Smooth muscle cell (in vitro differentiated cells): Measurements from ENCODE around the gene TTC23. TPM values are rescaled to one million over a fixed set of nuclear protein-coding genes. Genes with fewer than 3 reads are reported as not detected.
A peak's percentile ranks its signal among the peaks of the same experiment; 100 is the strongest.

ENCODE experiments used
- DNase-seq: peaks from one replicate; lab custom pipeline; 2025; ENCODE audit not compliant: unreplicated experiment; lab: John Stamatoyannopoulos, UW
- H2AFZ ChIP-seq: fragments of 200-600 bp; sonication (generic); 2 replicates; pipeline ENCODE4 v1.6.0; 2016; ENCODE audit warnings: antibody characterized with exemption, low read depth, mild to moderate bottlenecking
- H3F3A ChIP-seq: fragments of 200-600 bp; sonication (generic); 2 replicates; pipeline ENCODE4 v1.6.0; 2017; ENCODE audit warnings: antibody characterized with exemption, low read depth
- H3K27ac ChIP-seq: fragments of 200-600 bp; sonication (generic); 2 replicates; pipeline ENCODE4 v1.5.1; 2016; ENCODE audit warnings: low read depth, mild to moderate bottlenecking
- H3K27me3 ChIP-seq: fragments of 200-600 bp; sonication (generic); 2 replicates; pipeline ENCODE4 v1.6.1; 2016; ENCODE audit warnings: low read depth, mild to moderate bottlenecking
- H3K36me3 ChIP-seq: fragments of 200-600 bp; sonication (generic); 2 replicates; pipeline ENCODE4 v1.5.1; 2016; ENCODE audit warnings: low read depth
- H3K4me1 ChIP-seq: fragments of 200-600 bp; sonication (generic); 2 replicates; pipeline ENCODE4 v1.5.1; 2016; ENCODE audit warnings: low read depth
- H3K4me2 ChIP-seq: fragments of 200-600 bp; sonication (generic); 2 replicates; pipeline ENCODE4 v1.6.0; 2016; ENCODE audit warnings: mild to moderate bottlenecking
- H3K4me3 ChIP-seq: fragments of 200-600 bp; sonication (generic); 2 replicates; pipeline ENCODE4 v1.5.1; 2016; ENCODE audit warnings: mild to moderate bottlenecking
- H3K79me2 ChIP-seq: fragments of 200-600 bp; sonication (generic); 2 replicates; pipeline ENCODE4 v1.6.0; 2016; ENCODE audit warnings: low read depth, mild to moderate bottlenecking
- H3K9ac ChIP-seq: fragments of 200-600 bp; sonication (generic); 2 replicates; pipeline ENCODE4 v1.6.0; 2016; ENCODE audit warnings: low read depth
- H3K9me3 ChIP-seq: fragments of 200-600 bp; sonication (generic); replicated peaks from 2 replicates; pipeline ENCODE4 v1.5.1; 2016; ENCODE audit warnings: low read depth
- H4K20me1 ChIP-seq: fragments of 200-600 bp; sonication (generic); 2 replicates; pipeline ENCODE4 v1.6.0; 2016; ENCODE audit warnings: low read depth
- WGBS: methylation state at CpG from one replicate; pipeline ENCODE4 v1.1.7; 2016; ENCODE audit warnings: low lambda C conversion rate; 5-methylcytosine and 5-hydroxymethylcytosine counted together
- polyA plus RNA-seq: library from polyadenylated mRNA; unstranded; fragments of >200 nt; fragmentation: Nextera tagmentation; extraction: Ambion mirVana; gene quantifications from 2 replicates; pipeline ENCODE4 v1.2.1, GENCODE V29; 2016
- total RNA-seq: library from RNA; depleted of rRNA; stranded (reverse); fragments of >200 nt; gene quantifications from 2 replicates; pipeline ENCODE4 v1.2.3, GENCODE V29; 2014
- TF ChIP-seq, protein P1 (sequence below): fragments of 200-600 bp; sonication (generic); IDR thresholded peaks from 2 replicates; pipeline ENCODE4 v1.5.1; 2017; ENCODE audit warnings: borderline replicate concordance, mild to moderate bottlenecking, antibody characterized with exemption; ENCODE audit not compliant: insufficient read depth, poor library complexity, severe bottlenecking

Gene TTC23
- total and polyA plus RNA-seq, 2 experiments from 2014 or later = 25.0 to 45.4 TPM

DNA sequence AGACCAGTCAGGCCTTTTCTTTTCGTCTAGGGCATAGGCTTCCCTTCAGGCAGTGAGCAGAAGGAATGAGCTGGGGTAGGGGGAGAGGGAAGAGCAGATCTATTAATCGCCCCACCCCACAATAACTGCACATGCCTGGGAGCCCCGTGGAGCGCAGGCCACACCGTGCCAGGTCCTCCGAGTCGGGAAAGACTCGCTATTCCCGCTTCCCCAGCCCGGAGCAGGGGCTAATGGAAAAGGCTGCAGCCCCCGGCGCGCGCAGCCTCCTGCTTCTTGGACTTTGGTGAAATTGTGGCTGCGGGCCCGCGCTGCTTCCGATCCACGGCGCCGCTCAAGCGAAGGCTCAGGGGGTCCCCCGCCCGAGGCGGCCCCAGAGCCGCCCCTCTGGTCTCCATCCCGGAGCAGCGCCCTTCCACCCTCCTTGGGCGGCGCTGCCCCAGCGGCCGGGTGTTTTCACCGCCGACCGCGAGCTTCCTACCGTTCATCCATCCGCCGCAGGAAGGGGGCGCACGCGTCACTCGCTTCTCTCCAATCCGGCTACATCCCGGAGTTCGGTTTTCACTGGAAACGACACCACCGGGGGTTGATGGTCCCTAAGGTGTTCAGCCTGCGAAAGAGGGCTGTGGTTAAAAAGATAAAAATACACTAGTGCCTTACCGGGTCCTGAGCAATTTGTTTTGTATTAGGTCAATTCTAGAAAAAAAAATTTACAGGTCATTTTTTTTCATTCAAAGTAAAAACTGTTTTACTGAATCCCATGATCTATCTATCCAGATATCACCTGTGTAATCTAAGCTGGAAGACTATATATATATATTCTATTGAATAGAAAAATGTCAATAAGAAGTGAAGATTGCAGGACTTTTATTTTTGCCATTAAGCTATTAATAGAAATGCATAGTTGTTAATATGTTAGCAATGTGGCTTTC, 148.9 kb downstream of the TTC23 start:
- no peaks in the 10 kb centered on the region for H3F3A ChIP-seq
- H3K9me3 ChIP-seq = no peaks in the 10 kb centered on the region
- no peaks in the 10 kb centered on the region for H4K20me1 ChIP-seq
- no peaks in the 10 kb centered on the region for H3K36me3 ChIP-seq
- no peak overlapping the region for H3K27ac ChIP-seq
- peak overlapping the region; percentile 95 for H3K4me2 ChIP-seq
- no peaks in the 10 kb centered on the region for H3K79me2 ChIP-seq
- H2AFZ ChIP-seq = peak overlapping the region; percentile 97
- WGBS = 6% methylated on average over 42 of the region's 50 CpGs
- TF ChIP-seq, protein P1, sequence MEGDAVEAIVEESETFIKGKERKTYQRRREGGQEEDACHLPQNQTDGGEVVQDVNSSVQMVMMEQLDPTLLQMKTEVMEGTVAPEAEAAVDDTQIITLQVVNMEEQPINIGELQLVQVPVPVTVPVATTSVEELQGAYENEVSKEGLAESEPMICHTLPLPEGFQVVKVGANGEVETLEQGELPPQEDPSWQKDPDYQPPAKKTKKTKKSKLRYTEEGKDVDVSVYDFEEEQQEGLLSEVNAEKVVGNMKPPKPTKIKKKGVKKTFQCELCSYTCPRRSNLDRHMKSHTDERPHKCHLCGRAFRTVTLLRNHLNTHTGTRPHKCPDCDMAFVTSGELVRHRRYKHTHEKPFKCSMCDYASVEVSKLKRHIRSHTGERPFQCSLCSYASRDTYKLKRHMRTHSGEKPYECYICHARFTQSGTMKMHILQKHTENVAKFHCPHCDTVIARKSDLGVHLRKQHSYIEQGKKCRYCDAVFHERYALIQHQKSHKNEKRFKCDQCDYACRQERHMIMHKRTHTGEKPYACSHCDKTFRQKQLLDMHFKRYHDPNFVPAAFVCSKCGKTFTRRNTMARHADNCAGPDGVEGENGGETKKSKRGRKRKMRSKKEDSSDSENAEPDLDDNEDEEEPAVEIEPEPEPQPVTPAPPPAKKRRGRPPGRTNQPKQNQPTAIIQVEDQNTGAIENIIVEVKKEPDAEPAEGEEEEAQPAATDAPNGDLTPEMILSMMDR = peak; percentile 70
- peak overlapping the region; percentile 53 for H3K4me3 ChIP-seq
- no peak overlapping the region for H3K9ac ChIP-seq
- peaks cover 3% of the 10 kb centered on the region for H3K27me3 ChIP-seq
- peaks cover 3% of the 10 kb centered on the region for H3K4me1 ChIP-seq
- peak; percentile 35 for DNase-seq

DNA sequence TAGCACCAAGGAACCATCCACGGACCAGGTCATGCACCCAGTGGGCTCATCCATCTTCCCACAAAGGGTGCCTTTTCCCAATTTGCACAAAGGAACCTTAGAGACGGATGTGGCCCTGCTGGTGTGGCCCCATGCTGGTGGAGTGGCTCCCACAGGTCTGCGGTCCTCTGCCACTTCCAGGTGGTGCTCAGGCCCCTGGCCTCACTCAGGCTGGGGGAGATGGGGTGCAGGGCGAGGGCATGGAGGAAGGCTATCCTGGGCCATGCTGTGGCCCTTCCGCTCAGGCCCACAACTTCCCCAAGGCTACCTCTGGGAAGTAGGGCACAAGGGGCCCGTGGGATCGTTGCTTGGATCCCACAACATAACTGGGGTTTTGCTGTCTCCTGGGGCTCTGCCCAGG, 149.7 kb downstream of the TTC23 start:
- Histone ChIP-seq H3K4me1 (peaks cover 6% of the 10 kb centered on the region), H3K27me3 (peaks cover 3% of the 10 kb centered on the region), H3F3A (no peaks in the 10 kb centered on the region), H3K36me3 (no peaks in the 10 kb centered on the region), H3K27ac (no peak overlapping the region), H3K9me3 (no peaks in the 10 kb centered on the region), H3K9ac (no peak overlapping the region), H4K20me1 (no peaks in the 10 kb centered on the region), H3K4me2 (no peak overlapping the region), H3K4me3 (no peak overlapping the region), H3K79me2 (no peaks in the 10 kb centered on the region), H2AFZ (no peak overlapping the region)
- no peak for DNase-seq
- TF ChIP-seq, protein P1 = no peak
- 92% methylated on average over 7 of the region's 7 CpGs for WGBS

- DNase-seq = no peak
- TF ChIP-seq, protein P1 = no peak
- no peak overlapping the region for H3K27ac ChIP-seq
- no peaks in the 10 kb centered on the region for H4K20me1 ChIP-seq
- no peak overlapping the region for H3K4me2 ChIP-seq
- H3K9ac ChIP-seq = no peak overlapping the region
- no peaks in the 10 kb centered on the region for H3K36me3 ChIP-seq
- no peaks in the 10 kb centered on the region for H3F3A ChIP-seq
- peaks cover 6% of the 10 kb centered on the region for H3K4me1 ChIP-seq
- no peak overlapping the region for H2AFZ ChIP-seq
- H3K27me3 ChIP-seq = peaks cover 3% of the 10 kb centered on the region
- H3K4me3 ChIP-seq = no peak overlapping the region
- 80% methylated on average over 6 of the region's 6 CpGs for WGBS
- H3K79me2 ChIP-seq = no peaks in the 10 kb centered on the region
- H3K9me3 ChIP-seq = no peaks in the 10 kb centered on the region
Observed at GRCh38 chr15:99098991-99099390, 150.4 kb downstream of the TTC23 start.
